ENCODE data around the gene PRDX5.

PRDX5 gene

DNA sequence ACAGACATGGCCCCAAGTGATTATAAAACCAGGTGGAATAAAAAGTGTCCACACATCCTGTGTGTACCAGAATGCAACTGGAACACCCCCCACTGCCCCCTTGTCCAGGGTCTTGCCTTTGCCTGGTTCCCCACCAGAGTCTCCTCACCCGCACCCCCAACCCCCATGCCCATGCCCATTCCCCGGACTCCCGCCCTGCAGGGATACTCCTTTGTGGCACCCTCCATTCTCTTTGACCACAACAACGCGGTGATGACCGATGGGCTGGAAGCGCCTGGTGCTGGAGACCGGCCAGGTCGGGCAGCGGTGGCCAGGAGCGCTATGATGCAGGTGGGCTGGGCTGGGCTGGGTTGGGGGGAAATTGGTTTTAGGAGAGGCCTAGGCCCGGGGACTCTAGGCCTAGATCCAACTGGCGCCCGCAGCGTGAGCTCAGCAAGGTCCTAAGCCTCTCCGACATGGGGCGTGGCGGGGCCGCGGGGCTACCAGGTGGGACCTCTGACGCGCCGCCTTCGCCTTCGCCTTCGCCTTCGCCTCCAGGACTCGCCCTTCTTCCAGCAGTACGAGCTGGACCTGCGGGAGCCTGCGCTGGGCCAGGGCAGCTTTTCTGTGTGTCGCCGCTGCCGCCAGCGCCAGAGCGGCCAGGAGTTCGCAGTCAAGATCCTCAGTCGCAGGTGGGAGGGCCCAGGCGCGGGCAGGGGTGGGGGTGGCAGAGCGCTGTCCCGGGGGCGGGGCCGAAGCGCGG lies 50.2 kb downstream of the PRDX5 start:
- no peak for DNase-seq

DNA sequence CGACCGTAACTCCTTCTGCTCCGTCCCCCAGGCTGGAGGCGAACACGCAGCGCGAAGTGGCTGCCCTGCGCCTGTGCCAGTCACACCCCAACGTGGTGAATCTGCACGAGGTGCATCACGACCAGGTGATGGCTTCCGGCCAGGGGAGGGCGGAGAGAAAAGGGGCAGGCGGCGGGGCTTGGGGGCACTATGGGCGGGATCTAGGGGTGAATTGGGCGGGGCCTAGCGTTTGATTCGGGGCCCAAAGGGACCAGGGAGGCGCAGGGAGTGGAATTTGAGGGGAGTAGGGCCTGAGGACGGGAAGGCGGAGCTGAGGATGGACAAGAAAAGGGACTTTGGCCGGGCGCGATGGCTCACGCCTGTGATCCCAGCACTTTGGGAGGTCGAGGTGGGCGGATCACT lies 50.8 kb downstream of the PRDX5 start:
- DNase-seq, result no peak

DNA sequence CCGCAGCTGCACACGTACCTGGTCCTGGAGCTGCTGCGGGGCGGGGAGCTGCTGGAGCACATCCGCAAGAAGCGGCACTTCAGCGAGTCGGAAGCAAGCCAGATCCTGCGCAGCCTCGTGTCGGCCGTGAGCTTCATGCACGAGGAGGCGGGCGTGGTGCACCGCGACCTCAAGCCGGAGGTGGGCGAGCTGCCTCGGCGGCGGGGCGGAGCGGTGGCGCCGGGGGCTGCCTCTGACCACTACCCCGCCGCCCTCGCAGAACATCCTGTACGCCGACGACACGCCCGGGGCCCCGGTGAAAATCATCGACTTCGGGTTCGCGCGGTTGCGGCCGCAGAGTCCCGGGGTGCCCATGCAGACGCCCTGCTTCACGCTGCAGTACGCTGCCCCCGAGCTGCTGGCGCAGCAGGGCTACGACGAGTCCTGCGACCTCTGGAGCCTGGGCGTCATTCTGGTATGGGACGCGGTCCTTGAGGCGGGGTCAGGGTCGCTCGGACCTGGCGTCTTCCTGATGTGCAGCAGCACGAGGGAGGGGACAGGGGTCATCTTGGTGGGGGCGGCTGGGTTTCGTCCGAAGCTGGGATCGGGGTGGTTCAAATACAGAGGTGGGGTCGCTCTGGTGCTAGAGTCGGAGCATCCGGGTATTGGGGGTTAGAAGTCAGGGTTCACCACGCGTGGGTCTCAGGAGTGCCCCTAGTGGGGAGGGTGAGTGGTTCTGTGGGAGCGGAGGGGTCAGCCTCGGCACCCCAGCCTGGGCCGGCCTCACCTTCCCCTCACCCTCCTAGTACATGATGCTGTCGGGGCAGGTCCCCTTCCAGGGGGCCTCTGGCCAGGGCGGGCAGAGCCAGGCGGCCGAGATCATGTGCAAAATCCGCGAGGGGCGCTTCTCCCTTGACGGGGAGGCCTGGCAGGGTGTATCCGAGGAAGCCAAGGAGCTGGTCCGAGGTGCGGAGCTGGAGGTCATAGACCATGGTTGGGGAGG lies 51.8 kb downstream of the PRDX5 start:
- DNase-seq, result no peak

DNA sequence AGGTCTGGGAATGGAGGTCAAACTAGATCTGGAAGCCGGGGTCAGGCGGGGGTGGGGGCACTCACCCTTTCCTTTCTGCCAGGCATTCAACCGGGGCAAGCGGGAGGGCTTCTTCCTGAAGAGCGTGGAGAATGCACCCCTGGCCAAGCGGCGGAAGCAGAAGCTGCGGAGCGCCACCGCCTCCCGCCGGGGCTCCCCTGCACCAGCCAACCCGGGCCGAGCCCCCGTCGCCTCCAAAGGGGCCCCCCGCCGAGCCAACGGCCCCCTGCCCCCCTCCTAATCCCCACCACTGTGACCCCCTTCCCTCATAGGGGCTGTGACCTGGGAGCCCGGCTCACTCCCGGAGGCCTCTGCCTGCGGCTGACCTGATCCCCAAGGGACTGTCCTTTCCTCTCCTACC lies 53.3 kb downstream of the PRDX5 start:
- no peak for DNase-seq
